Lower lobe of right lung (tissue), 2 donors: ENCODE measurements around the gene NFATC2. TPM values are rescaled to one million over a fixed set of nuclear protein-coding genes. Genes with fewer than 3 reads are reported as not detected.

ENCODE experiments used
- ATAC-seq, 2 donors: fragments of 200-7000 bp; cut with Tn5 transposase; one replicate each; pipeline ENCODE4 v1.9.1; 2020 to 2022; ENCODE audit warnings: mild to moderate bottlenecking in 2 of 2, moderate library complexity in 2 of 2
- DNase-seq: peaks from one replicate; pipeline ENCODE4 v3.0.0-alpha.2; 2020
- H3K27ac ChIP-seq: fragments of 200-600 bp; one replicate; pipeline ENCODE4 v1.8.0; 2022
- H3K27me3 ChIP-seq: fragments of 200-600 bp; one replicate; pipeline ENCODE4 v1.8.0; 2022; ENCODE audit warnings: low read depth
- H3K36me3 ChIP-seq: fragments of 200-600 bp; one replicate; pipeline ENCODE4 v1.8.0; 2022; ENCODE audit warnings: mild to moderate bottlenecking
- H3K4me1 ChIP-seq: fragments of 200-600 bp; one replicate; pipeline ENCODE4 v1.8.0; 2022
- H3K4me3 ChIP-seq: fragments of 200-600 bp; one replicate; pipeline ENCODE4 v1.8.0; 2022; ENCODE audit warnings: mild to moderate bottlenecking
- H3K9me3 ChIP-seq: fragments of 200-600 bp; one replicate; pipeline ENCODE4 v1.8.0; 2022
- intact Hi-C: fragments of 100-400 bp; cut with DNase I; formaldehyde crosslinking; loops from one replicate; pipeline ENCODE4 v1.11.0; 2022
- total RNA-seq: library from RNA; stranded (reverse); fragmentation: NEBNext Ultra II Directional; extraction: Animal tissue kit (Norgen Biotek cat#: 25700); gene quantifications from one replicate; pipeline ENCODE4 v1.2.1, GENCODE V29; 2021
- TF ChIP-seq, protein P1 (sequence below): fragments of 200-600 bp; IDR thresholded peaks from one replicate; pipeline ENCODE4 v1.8.0; 2022; ENCODE audit warnings: antibody characterized with exemption, mild to moderate bottlenecking
- donor health status: DM: no; HTN: yes; CAD: no; lungs with severe emphysema.

The NFATC2 gene
- total RNA-seq, 1 donor from 2014 or later: 6.6 TPM

DNA sequence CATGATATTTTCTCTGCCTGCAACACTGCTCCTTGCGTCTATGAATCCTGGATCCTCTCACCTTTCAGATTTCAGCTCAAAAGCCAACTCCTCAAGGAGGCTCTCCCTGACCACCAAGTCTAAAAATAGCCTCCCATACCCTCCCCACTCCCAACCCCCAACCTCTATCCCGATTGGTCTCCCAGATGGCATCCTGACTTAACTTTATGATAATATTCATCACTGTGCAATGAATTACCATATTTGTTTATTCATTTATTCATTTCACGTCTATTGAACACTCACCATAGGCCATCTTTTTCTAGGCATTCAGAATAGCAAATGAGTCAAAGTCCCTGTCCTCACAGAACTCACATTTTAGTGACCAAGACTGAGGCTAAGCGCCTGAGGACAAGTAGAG lies 42.6 kb upstream of the NFATC2 start:
- no peak overlapping the region for H3K4me3 ChIP-seq
- intact Hi-C loops: no loop called here
- ATAC-seq: no peak
- TF ChIP-seq, protein P1, sequence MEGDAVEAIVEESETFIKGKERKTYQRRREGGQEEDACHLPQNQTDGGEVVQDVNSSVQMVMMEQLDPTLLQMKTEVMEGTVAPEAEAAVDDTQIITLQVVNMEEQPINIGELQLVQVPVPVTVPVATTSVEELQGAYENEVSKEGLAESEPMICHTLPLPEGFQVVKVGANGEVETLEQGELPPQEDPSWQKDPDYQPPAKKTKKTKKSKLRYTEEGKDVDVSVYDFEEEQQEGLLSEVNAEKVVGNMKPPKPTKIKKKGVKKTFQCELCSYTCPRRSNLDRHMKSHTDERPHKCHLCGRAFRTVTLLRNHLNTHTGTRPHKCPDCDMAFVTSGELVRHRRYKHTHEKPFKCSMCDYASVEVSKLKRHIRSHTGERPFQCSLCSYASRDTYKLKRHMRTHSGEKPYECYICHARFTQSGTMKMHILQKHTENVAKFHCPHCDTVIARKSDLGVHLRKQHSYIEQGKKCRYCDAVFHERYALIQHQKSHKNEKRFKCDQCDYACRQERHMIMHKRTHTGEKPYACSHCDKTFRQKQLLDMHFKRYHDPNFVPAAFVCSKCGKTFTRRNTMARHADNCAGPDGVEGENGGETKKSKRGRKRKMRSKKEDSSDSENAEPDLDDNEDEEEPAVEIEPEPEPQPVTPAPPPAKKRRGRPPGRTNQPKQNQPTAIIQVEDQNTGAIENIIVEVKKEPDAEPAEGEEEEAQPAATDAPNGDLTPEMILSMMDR: no peak
- no peak overlapping the region for H3K27ac ChIP-seq
- H3K9me3 ChIP-seq: no peaks in the 10 kb centered on the region
- H3K27me3 ChIP-seq: no peaks in the 10 kb centered on the region
- no peaks in the 10 kb centered on the region for H3K4me1 ChIP-seq
- no peak for DNase-seq
- no peaks in the 10 kb centered on the region for H3K36me3 ChIP-seq

DNA sequence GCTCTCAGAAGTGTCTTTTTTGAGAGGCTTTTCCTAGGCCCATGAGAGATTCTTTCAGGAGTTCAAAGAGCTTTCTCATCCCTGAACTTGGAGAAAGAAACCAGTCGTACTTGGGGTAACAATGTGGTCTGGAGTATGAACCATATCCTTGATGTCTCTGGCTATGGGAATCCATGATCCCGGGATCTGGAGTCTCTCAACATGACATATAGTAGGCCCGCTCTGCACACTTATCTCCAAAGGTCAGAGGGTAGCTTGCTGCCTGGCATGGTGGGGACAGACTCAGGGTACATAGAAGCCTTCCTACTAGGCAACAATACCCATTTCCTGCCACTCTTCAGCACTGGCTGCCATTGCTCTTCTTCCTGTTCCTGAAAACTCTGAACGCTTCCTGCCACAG lies 42.2 kb upstream of the NFATC2 start:
- Histone ChIP-seq H3K27ac (no peak overlapping the region), H3K9me3 (no peaks in the 10 kb centered on the region), H3K36me3 (no peaks in the 10 kb centered on the region), H3K4me1 (no peaks in the 10 kb centered on the region), H3K4me3 (no peak overlapping the region), H3K27me3 (no peaks in the 10 kb centered on the region)
- DNase-seq (no peak), ATAC-seq (no peak)
- intact Hi-C loops: no loop called here
- TF ChIP-seq, protein P1: no peak

DNA sequence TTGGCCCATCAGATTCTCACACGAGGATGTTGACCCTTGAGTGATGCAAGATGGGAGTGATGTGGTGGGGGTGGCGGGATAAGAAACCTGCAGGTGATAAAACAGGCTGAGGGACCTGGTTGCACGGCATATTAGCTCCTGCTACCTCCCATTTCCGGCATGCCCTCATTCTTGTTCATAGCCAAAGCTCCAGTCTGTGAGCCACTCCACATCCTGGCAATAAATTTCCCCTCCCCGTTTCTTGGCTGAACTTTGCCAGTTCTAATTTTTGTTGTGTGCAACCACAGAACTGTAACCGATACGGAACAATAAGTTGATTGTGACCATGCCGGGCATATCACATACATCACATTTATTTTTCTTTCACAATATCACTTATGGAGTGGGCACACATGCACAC lies 41.6 kb upstream of the NFATC2 start:
- intact Hi-C loops: no loop called here
- no peaks in the 10 kb centered on the region for H3K27me3 ChIP-seq
- H3K36me3 ChIP-seq: no peaks in the 10 kb centered on the region
- no peak overlapping the region for H3K4me3 ChIP-seq
- DNase-seq: no peak
- no peaks in the 10 kb centered on the region for H3K4me1 ChIP-seq
- TF ChIP-seq, protein P1: no peak
- ATAC-seq: no peak
- H3K27ac ChIP-seq: no peak overlapping the region
- H3K9me3 ChIP-seq: no peaks in the 10 kb centered on the region

DNA sequence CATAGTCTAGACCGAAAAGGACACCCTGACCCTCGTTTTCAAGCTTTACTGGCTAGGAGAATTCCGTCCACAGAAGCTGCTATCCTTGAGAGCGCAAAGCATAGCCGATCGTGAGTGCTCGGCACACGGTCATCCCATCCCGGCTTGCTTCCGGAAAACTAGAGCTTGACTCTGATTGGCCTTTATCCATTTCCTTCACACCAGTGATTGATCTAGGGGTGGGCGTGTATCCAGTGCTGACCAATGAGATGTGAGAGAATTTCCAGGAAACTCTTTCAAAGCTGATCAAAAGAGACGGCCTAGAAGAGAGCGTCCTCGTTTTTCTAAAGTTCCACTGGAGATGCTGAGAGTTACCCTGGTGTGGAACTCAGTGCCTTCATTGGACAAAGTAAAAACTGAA lies 41.0 kb upstream of the NFATC2 start:
- H3K36me3 ChIP-seq: no peaks in the 10 kb centered on the region
- H3K4me3 ChIP-seq: no peak overlapping the region
- H3K27me3 ChIP-seq: no peaks in the 10 kb centered on the region
- H3K4me1 ChIP-seq: no peaks in the 10 kb centered on the region
- DNase-seq (no peak), ATAC-seq (no peak)
- H3K27ac ChIP-seq: no peak overlapping the region
- no peaks in the 10 kb centered on the region for H3K9me3 ChIP-seq
- TF ChIP-seq, protein P1: no peak
- intact Hi-C loops: no loop called here

DNA sequence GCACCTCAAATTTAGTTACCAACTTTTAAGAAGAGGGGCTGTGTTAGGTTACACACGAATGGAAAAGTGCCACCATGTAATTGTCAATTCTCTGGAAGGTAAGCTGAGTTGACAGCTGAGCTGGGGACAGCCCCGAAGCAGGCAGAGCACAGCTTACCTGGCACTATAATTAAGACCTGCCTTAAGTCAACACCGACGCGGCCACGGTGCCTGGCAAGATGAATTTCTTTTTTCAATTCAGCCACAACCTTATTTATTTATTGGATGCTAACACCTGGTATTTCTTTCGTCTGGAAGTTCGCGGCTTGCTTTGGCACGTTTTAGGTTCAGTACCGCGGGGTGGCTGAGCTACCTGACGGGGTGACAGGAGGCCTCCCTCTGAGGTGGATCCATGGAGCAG lies 40.6 kb upstream of the NFATC2 start:
- no peak for ATAC-seq
- TF ChIP-seq, protein P1: no peak
- H3K9me3 ChIP-seq: no peaks in the 10 kb centered on the region
- H3K4me3 ChIP-seq: no peak overlapping the region
- DNase-seq: no peak
- no peaks in the 10 kb centered on the region for H3K27me3 ChIP-seq
- H3K27ac ChIP-seq: no peak overlapping the region
- intact Hi-C loops: no loop called here
- no peaks in the 10 kb centered on the region for H3K36me3 ChIP-seq
- H3K4me1 ChIP-seq: no peaks in the 10 kb centered on the region

DNA sequence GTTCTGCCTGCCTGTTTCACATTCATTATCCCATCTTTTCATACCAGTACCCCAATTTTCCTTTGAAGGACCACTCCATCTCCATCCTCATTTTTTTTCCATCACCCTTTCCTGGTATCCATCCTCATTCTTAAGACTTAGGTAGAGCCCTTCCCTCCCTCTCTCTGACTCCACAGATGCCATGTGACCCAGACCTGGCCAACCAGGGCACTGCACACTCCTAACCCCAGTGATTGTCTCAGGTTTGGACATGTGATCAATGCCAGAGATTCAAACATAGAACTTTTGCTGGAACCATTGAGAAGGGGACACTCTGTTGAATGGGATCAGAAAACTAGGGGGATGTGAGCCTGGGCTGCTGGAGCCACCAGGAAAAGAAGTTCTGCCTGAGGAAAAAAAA lies 39.1 kb upstream of the NFATC2 start:
- DNase-seq (no peak), ATAC-seq (no peak)
- Histone ChIP-seq H3K36me3 (no peaks in the 10 kb centered on the region), H3K27me3 (no peaks in the 10 kb centered on the region), H3K9me3 (no peaks in the 10 kb centered on the region), H3K4me1 (no peaks in the 10 kb centered on the region), H3K27ac (no peak overlapping the region), H3K4me3 (no peak overlapping the region)
- TF ChIP-seq, protein P1: no peak
- intact Hi-C loops: no loop called here
